ENCODE data around the gene MLLT3. TPM values are rescaled to one million over a fixed set of nuclear protein-coding genes. Genes with fewer than 3 reads are reported as not detected.
A peak's percentile ranks its signal among the peaks of the same experiment; 100 is the strongest.

The MLLT3 gene
- total RNA-seq, 2 experiments from 2014 or later: 42.5 to 49.2 TPM

GRCh38 chr9:20357037-20357432, 265.3 kb downstream of the MLLT3 start:
- peaks cover 35% of the 10 kb centered on the region for H3K36me3 Mint-ChIP-seq (ENCODE audit: low read depth)
- ChIA-PET POLR2A (interaction anchor here (1.9 kb wide), 1 partner anchor 266 kb away, joined by 4 read pairs; the partner anchor contains the start of gene MLLT3), CTCF (interaction anchor here (0.6 to 1.9 kb wide), 13 partner anchors 9 to 773 kb away, joined by 3 to 13 read pairs (median 3); no protein-coding TSS in a partner anchor)
- H3K4me3 Mint-ChIP-seq: no peak overlapping the region
- H3K4me1 Mint-ChIP-seq: peaks cover 64% of the 10 kb centered on the region
- intact Hi-C loops (cut with DNase I, micrococcal nuclease): loop anchor here (2.0 to 5.0 kb wide), 6 partner anchors 26 to 754 kb away; no protein-coding TSS in a partner anchor
- H3K9me3 Mint-ChIP-seq (ENCODE audit: low read depth): no peaks in the 10 kb centered on the region
- no peak overlapping the region for H3K27ac Mint-ChIP-seq
- ATAC-seq (no peak), DNase-seq (no peak)
- no peaks in the 10 kb centered on the region for H3K27me3 Mint-ChIP-seq

GRCh38 chr9:20356403-20357036, 265.8 kb downstream of the MLLT3 start:
- CTCF ChIA-PET: interaction anchor here (0.6 to 1.9 kb wide), 10 partner anchors 14 to 773 kb away, joined by 3 to 13 read pairs (median 4); partner anchors contain the start of gene MLLT3
- Mint-ChIP-seq H3K36me3 (ENCODE audit: low read depth) (peaks cover 35% of the 10 kb centered on the region), H3K27ac (peak overlapping the region; percentile 0), H3K4me3 (no peak overlapping the region), H3K4me1 (peaks cover 62% of the 10 kb centered on the region), H3K27me3 (no peaks in the 10 kb centered on the region), H3K9me3 (ENCODE audit: low read depth) (no peaks in the 10 kb centered on the region)
- DNase-seq: peak; percentile 76
- peak; percentile 34 for ATAC-seq
- intact Hi-C loops (cut with DNase I, micrococcal nuclease): loop anchor here (1.0 to 5.0 kb wide), 10 partner anchors 26 to 754 kb away; partner anchors contain the start of gene FOCAD (in 1 of the 2)
- POLR2A ChIA-PET: interaction anchor here (1.9 kb wide), 1 partner anchor 266 kb away, joined by 4 read pairs; the partner anchor contains the start of gene MLLT3

GRCh38 chr9:20355022-20355421, 267.3 kb downstream of the MLLT3 start:
- peaks cover 30% of the 10 kb centered on the region for H3K36me3 Mint-ChIP-seq (ENCODE audit: low read depth)
- no peaks in the 10 kb centered on the region for H3K27me3 Mint-ChIP-seq
- ChIA-PET POLR2A (interaction anchor here (0.5 to 1.1 kb wide), 6 partner anchors 25 to 377 kb away, joined by 3 to 10 read pairs (median 4); partner anchors contain the start of gene MLLT3), CTCF (interaction anchor here (0.5 to 1.7 kb wide), 12 partner anchors 22 to 890 kb away, joined by 3 to 11 read pairs (median 3); partner anchors contain the start of gene MLLT3)
- intact Hi-C loops (cut with DNase I, micrococcal nuclease): loop anchor here (1.0 to 5.0 kb wide), 10 partner anchors 34 to 756 kb away; partner anchors contain the start of gene HACD4 (in 2 of the 2)
- H3K4me1 Mint-ChIP-seq: peaks cover 60% of the 10 kb centered on the region
- DNase-seq (no peak), ATAC-seq (peak; percentile 81)
- no peaks in the 10 kb centered on the region for H3K9me3 Mint-ChIP-seq (ENCODE audit: low read depth)
- H3K4me3 Mint-ChIP-seq: no peak overlapping the region
- H3K27ac Mint-ChIP-seq: no peak overlapping the region

GRCh38 chr9:20353931-20354652, 268.2 kb downstream of the MLLT3 start:
- DNase-seq (no peak), ATAC-seq (no peak)
- intact Hi-C loops (cut with DNase I, micrococcal nuclease): loop anchor here (1.0 to 2.0 kb wide), 4 partner anchors 33 to 677 kb away; partner anchors contain the start of gene HACD4 (in 2 of the 2)
- no peak overlapping the region for H3K4me3 Mint-ChIP-seq
- peaks cover 59% of the 10 kb centered on the region for H3K4me1 Mint-ChIP-seq
- no peaks in the 10 kb centered on the region for H3K27me3 Mint-ChIP-seq
- ChIA-PET POLR2A (no interaction called here), CTCF (interaction anchor here (0.6 to 0.7 kb wide), 2 partner anchors 335 to 889 kb away, joined by 3 to 4 read pairs; no protein-coding TSS in a partner anchor)
- H3K9me3 Mint-ChIP-seq (ENCODE audit: low read depth): no peaks in the 10 kb centered on the region
- peaks cover 32% of the 10 kb centered on the region for H3K36me3 Mint-ChIP-seq (ENCODE audit: low read depth)
- peak overlapping the region; percentile 51 for H3K27ac Mint-ChIP-seq

GRCh38 chr9:20353524-20353923, 268.8 kb downstream of the MLLT3 start:
- Mint-ChIP-seq H3K36me3 (ENCODE audit: low read depth) (peaks cover 30% of the 10 kb centered on the region), H3K27ac (no peak overlapping the region), H3K9me3 (ENCODE audit: low read depth) (no peaks in the 10 kb centered on the region), H3K4me1 (peaks cover 57% of the 10 kb centered on the region), H3K4me3 (no peak overlapping the region), H3K27me3 (no peaks in the 10 kb centered on the region)
- CTCF ChIA-PET: interaction anchor here (0.7 kb wide), 1 partner anchor 336 kb away, joined by 4 read pairs; no protein-coding TSS in a partner anchor
- DNase-seq (no peak), ATAC-seq (no peak)
- POLR2A ChIA-PET: no interaction called here
- intact Hi-C loops (cut with DNase I, micrococcal nuclease): no loop called here

DNA sequence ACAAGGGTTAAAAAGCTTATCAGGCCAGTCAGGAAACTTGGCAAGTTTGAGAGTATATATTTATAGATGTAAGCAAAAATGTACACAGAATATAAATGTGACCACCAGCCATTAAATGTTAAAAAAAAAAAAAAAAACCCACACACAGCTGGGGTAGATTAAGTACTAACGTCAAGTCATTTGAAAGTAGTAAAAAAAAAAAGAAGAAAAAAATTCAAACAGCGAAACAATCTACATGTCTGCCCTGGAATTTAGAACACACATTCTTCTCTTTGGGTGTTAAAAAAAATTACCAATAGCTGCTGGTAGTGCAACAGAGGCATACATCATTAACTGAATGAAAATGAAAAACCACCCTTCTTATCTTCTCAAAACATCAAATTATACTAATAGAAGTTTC, 269.7 kb downstream of the MLLT3 start:
- no peak overlapping the region for H3K4me3 Mint-ChIP-seq
- CTCF ChIA-PET: interaction anchor here (0.6 to 1.0 kb wide), 3 partner anchors 16 to 239 kb away, joined by 3 to 5 read pairs (median 3); no protein-coding TSS in a partner anchor
- intact Hi-C loops (cut with DNase I, micrococcal nuclease): no loop called here
- H3K9me3 Mint-ChIP-seq (ENCODE audit: low read depth): no peaks in the 10 kb centered on the region
- no peaks in the 10 kb centered on the region for H3K27me3 Mint-ChIP-seq
- H3K27ac Mint-ChIP-seq: no peak overlapping the region
- no peak for DNase-seq
- ATAC-seq: no peak
- peaks cover 48% of the 10 kb centered on the region for H3K4me1 Mint-ChIP-seq
- peaks cover 32% of the 10 kb centered on the region for H3K36me3 Mint-ChIP-seq (ENCODE audit: low read depth)
- POLR2A ChIA-PET: interaction anchor here (0.6 kb wide), 1 partner anchor 18 kb away, joined by 3 read pairs; no protein-coding TSS in a partner anchor

DNA sequence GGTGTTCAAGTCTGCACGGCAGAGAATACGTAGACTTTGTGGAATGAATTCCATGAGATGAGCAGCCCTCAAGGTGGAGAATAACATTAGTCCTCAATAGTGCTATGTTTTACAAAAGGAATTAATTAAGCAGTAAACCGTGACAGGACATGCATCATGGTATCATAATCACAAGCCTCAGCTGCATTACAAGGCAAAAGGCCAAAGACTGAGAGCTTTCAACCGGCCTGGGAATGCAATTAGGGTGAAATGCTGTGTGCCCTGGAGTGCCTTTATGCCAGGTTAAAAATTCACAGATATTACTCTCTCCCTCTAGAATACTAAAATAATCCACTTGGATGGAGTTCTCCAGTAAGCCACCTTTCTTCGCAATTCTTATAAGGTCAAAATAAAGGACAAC, 270.6 kb downstream of the MLLT3 start:
- Mint-ChIP-seq H3K27ac (no peak overlapping the region), H3K27me3 (no peaks in the 10 kb centered on the region), H3K4me1 (peaks cover 39% of the 10 kb centered on the region), H3K9me3 (ENCODE audit: low read depth) (no peaks in the 10 kb centered on the region), H3K4me3 (no peak overlapping the region), H3K36me3 (ENCODE audit: low read depth) (peaks cover 32% of the 10 kb centered on the region)
- ATAC-seq: no peak
- ChIA-PET CTCF (interaction anchor here (1.0 kb wide), 1 partner anchor 8 kb away, joined by 3 read pairs; no protein-coding TSS in a partner anchor), POLR2A (interaction anchor here (0.6 kb wide), 1 partner anchor 19 kb away, joined by 3 read pairs; no protein-coding TSS in a partner anchor)
- intact Hi-C loops (cut with DNase I, micrococcal nuclease): no loop called here
- no peak for DNase-seq

- ATAC-seq: no peak
- DNase-seq: no peak
- H3K4me3 Mint-ChIP-seq: no peak overlapping the region
- CTCF ChIA-PET: no interaction called here
- no peaks in the 10 kb centered on the region for H3K27me3 Mint-ChIP-seq
- H3K4me1 Mint-ChIP-seq: peaks cover 21% of the 10 kb centered on the region
- peaks cover 39% of the 10 kb centered on the region for H3K36me3 Mint-ChIP-seq (ENCODE audit: low read depth)
- H3K9me3 Mint-ChIP-seq (ENCODE audit: low read depth): no peaks in the 10 kb centered on the region
- POLR2A ChIA-PET: no interaction called here
- intact Hi-C loops (cut with DNase I, micrococcal nuclease): no loop called here
- no peak overlapping the region for H3K27ac Mint-ChIP-seq
These were observed 272.7 kb downstream of the MLLT3 start for GRCh38 chr9:20349568-20349967.

- Mint-ChIP-seq H3K9me3 (ENCODE audit: low read depth) (peaks cover 1% of the 10 kb centered on the region), H3K27ac (no peak overlapping the region), H3K36me3 (ENCODE audit: low read depth) (peaks cover 14% of the 10 kb centered on the region), H3K27me3 (no peaks in the 10 kb centered on the region), H3K4me1 (peaks cover 2% of the 10 kb centered on the region), H3K4me3 (no peak overlapping the region)
- ATAC-seq: no peak
- intact Hi-C loops (cut with DNase I, micrococcal nuclease): no loop called here
- POLR2A ChIA-PET: no interaction called here
- CTCF ChIA-PET: no interaction called here
- no peak for DNase-seq
These were observed 279.0 kb downstream of the MLLT3 start for GRCh38 chr9:20343325-20343724.

- POLR2A ChIA-PET: interaction anchor here (0.6 kb wide), 1 partner anchor 380 kb away, joined by 5 read pairs; no protein-coding TSS in a partner anchor
- DNase-seq: no peak
- Mint-ChIP-seq H3K27ac (no peak overlapping the region), H3K9me3 (ENCODE audit: low read depth) (peaks cover 4% of the 10 kb centered on the region), H3K36me3 (ENCODE audit: low read depth) (peaks cover 2% of the 10 kb centered on the region), H3K4me3 (no peak overlapping the region), H3K4me1 (peaks cover 2% of the 10 kb centered on the region), H3K27me3 (no peaks in the 10 kb centered on the region)
- CTCF ChIA-PET: interaction anchor here (0.6 kb wide), 1 partner anchor 132 kb away, joined by 3 read pairs; no protein-coding TSS in a partner anchor
- ATAC-seq: no peak
- intact Hi-C loops (cut with DNase I, micrococcal nuclease): no loop called here
These were observed 281.8 kb downstream of the MLLT3 start for GRCh38 chr9:20340511-20340861.

- intact Hi-C loops (cut with DNase I, micrococcal nuclease): loop anchor here in 1 of 2 experiments (10.0 kb wide), 1 partner anchor 121 kb away; no protein-coding TSS in a partner anchor
- ATAC-seq: no peak
These were observed 286.5 kb downstream of the MLLT3 start for GRCh38 chr9:20335668-20336332.

More at GRCh38 chr9:20335668-20336332, 286.5 kb downstream of the MLLT3 start:
- no peaks in the 10 kb centered on the region for H3K27me3 Mint-ChIP-seq
- no peak overlapping the region for H3K4me3 Mint-ChIP-seq
- CTCF ChIA-PET: no interaction called here
- no peak for DNase-seq
- no peaks in the 10 kb centered on the region for H3K36me3 Mint-ChIP-seq (ENCODE audit: low read depth)
- H3K4me1 Mint-ChIP-seq: peaks cover 12% of the 10 kb centered on the region
- peaks cover 4% of the 10 kb centered on the region for H3K9me3 Mint-ChIP-seq (ENCODE audit: low read depth)
- POLR2A ChIA-PET: no interaction called here
- no peak overlapping the region for H3K27ac Mint-ChIP-seq

All from activated CD4-positive, alpha-beta T cell treated with anti-CD3 and anti-CD28 coated beads for 36 hours (primary cell).